ENCODE results near the gene CTNNBL1.

DNA sequence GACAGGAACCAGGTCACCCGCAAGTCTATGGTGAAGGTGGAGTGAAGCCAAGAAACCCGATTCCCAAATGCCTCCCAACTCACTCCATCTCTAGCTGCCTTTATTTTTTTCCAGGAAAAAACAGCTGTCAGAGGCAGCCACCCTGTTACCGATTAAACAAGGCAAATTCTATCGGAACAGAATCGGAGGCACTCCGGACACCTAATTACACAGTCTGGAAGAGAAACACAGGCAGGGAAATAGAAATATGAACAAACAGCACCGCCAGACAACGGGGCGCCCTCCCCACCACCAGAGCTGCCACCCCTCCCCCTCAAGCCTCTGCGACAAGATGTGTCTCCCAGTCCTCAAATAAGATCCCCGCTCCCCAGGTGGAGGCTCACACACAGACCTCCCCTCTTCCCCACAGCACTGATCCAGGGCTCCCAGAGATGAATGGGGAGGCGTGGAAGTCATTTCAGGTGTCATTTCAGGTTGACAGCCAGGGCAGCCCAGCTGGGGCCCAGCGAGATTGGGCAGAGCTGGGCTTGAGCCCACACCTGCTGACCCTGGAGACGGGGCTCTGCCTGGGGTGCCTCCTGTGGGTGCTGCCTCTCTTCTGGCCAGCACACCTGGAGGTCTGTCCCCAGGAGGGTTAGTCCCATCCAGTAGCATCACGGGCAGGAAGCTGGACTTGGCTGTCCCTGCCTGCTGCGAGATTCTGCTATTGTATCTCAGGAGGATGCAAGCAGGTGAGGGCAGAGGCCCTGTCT lies 189.3 kb downstream of the CTNNBL1 start:
- TF ChIP-seq CTCF (IDR thresholded peaks at IDR 0.05; ENCODE audit: insufficient read depth, low read length) = no peak
- no peak for TF ChIP-seq GABPA (IDR thresholded peaks at IDR 0.05; ENCODE audit: low read depth)
- TF ChIP-seq REST (IDR thresholded peaks at IDR 0.05; ENCODE audit: insufficient replicate concordance, low read depth) = no peak
- TF ChIP-seq POLR2AphosphoS5 (IDR thresholded peaks at IDR 0.05; ENCODE audit: low read depth) = no peak
- no peak for TF ChIP-seq SPI1 (IDR thresholded peaks at IDR 0.05; ENCODE audit: borderline replicate concordance, low read depth)
